Measurements from ENCODE around the gene S100A2.

- TF ChIP-seq CTCF (conservative IDR thresholded peaks at IDR 0.05) (no peak), ZFX (IDR thresholded peaks at IDR 0.05) (no peak)
Measured at GRCh38 chr1:153544453-153545066, 21.1 kb downstream of the S100A2 start.
